ENCODE measurements around the gene MAML3. TPM values are rescaled to one million over a fixed set of nuclear protein-coding genes. Genes with fewer than 3 reads are reported as not detected.

Gene MAML3
- total and polyA plus RNA-seq, 2 of the 13 experiments (the other 11 are each of a cell fraction or from before 2014, with no cell fraction given), result 0.05 to 0.13 TPM

DNA sequence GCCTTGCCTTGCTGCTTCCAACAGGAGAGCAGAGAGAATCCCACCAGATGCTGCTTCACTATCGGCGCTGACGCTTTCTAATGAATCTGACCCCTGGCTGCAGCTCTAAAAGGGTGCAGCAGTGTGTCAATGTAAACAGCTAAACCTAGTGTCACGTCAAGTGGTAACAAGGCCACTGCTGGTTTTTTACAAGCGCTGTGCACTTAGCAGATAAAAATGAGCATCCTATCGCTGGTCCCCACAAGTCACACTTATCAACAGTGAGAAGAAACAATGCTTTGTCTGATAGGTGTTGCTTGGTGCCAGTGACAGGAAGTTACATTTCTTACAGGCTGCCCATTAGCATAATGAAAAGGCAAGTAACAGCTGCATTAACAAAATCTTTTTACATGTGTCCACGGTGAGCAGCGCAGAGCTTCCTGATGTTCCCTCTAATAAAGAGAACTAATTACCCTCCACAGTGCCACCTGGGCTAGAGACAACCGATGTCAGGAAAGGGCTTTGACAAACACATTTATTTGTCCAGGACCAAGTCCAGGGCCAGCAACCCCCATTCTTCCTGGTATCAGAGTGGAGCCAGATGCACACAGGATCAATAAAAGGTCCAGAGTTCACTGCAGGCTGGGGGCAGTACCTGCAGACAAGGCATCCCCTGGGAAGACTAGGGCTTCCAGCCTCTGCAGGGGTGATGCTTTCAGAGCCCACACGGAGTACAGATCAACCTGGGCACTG, 312.4 kb downstream of the MAML3 start (continued):
- TF ChIP-seq, protein P1, sequence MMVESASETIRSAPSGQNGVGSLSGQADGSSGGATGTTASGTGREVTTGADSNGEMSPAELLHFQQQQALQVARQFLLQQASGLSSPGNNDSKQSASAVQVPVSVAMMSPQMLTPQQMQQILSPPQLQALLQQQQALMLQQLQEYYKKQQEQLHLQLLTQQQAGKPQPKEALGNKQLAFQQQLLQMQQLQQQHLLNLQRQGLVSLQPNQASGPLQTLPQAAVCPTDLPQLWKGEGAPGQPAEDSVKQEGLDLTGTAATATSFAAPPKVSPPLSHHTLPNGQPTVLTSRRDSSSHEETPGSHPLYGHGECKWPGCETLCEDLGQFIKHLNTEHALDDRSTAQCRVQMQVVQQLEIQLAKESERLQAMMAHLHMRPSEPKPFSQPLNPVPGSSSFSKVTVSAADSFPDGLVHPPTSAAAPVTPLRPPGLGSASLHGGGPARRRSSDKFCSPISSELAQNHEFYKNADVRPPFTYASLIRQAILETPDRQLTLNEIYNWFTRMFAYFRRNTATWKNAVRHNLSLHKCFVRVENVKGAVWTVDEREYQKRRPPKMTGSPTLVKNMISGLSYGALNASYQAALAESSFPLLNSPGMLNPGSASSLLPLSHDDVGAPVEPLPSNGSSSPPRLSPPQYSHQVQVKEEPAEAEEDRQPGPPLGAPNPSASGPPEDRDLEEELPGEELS (CRISPR knock-in tag; IDR thresholded peaks at IDR 0.05), result peak; percentile 96
- TF ChIP-seq SIX4 (CRISPR knock-in tag; IDR thresholded peaks at IDR 0.05), result peak; percentile 69
- TF ChIP-seq ZNF589 (CRISPR knock-in tag; conservative IDR thresholded peaks at IDR 0.05), result peak; percentile 79
- no peak for TF ChIP-seq CC2D1A (CRISPR knock-in tag; IDR thresholded peaks at IDR 0.05)
- peak; percentile 31; the same call in 1 of the 2 replicates for TF ChIP-seq SMARCC2 (IDR thresholded peaks at IDR 0.05)
- TF ChIP-seq KDM3A (CRISPR knock-in tag; IDR thresholded peaks at IDR 0.05; ENCODE audit: low read depth), result no peak
- TF ChIP-seq BHLHE40 (IDR thresholded peaks at IDR 0.05; ENCODE audit: low read length), result peak; percentile 50; the same call in 1 of the 2 replicates
- TF ChIP-seq, protein P2, sequence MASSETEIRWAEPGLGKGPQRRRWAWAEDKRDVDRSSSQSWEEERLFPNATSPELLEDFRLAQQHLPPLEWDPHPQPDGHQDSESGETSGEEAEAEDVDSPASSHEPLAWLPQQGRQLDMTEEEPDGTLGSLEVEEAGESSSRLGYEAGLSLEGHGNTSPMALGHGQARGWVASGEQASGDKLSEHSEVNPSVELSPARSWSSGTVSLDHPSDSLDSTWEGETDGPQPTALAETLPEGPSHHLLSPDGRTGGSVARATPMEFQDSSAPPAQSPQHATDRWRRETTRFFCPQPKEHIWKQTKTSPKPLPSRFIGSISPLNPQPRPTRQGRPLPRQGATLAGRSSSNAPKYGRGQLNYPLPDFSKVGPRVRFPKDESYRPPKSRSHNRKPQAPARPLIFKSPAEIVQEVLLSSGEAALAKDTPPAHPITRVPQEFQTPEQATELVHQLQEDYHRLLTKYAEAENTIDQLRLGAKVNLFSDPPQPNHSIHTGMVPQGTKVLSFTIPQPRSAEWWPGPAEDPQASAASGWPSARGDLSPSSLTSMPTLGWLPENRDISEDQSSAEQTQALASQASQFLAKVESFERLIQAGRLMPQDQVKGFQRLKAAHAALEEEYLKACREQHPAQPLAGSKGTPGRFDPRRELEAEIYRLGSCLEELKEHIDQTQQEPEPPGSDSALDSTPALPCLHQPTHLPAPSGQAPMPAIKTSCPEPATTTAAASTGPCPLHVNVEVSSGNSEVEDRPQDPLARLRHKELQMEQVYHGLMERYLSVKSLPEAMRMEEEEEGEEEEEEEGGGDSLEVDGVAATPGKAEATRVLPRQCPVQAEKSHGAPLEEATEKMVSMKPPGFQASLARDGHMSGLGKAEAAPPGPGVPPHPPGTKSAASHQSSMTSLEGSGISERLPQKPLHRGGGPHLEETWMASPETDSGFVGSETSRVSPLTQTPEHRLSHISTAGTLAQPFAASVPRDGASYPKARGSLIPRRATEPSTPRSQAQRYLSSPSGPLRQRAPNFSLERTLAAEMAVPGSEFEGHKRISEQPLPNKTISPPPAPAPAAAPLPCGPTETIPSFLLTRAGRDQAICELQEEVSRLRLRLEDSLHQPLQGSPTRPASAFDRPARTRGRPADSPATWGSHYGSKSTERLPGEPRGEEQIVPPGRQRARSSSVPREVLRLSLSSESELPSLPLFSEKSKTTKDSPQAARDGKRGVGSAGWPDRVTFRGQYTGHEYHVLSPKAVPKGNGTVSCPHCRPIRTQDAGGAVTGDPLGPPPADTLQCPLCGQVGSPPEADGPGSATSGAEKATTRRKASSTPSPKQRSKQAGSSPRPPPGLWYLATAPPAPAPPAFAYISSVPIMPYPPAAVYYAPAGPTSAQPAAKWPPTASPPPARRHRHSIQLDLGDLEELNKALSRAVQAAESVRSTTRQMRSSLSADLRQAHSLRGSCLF (CRISPR knock-in tag; IDR thresholded peaks at IDR 0.05; ENCODE audit: borderline replicate concordance), result no peak
- TF ChIP-seq KLF16 (CRISPR knock-in tag; IDR thresholded peaks at IDR 0.05), result peak in 1 of 2 experiments; percentile 92; a peak in 2 of 4 replicates
- TF ChIP-seq GABPA (IDR thresholded peaks at IDR 0.05; ENCODE audit: low read depth, low read length), result no peak
- TF ChIP-seq GABPA (CRISPR knock-in tag; IDR thresholded peaks at IDR 0.05; ENCODE audit: low read depth), result peak; percentile 46; the same call in 1 of the 2 replicates
- TF ChIP-seq EP300 (IDR thresholded peaks at IDR 0.05; ENCODE audit: low read depth in 2 of 2, low read length in 2 of 2), result peak; percentile 82 to 98
- TF ChIP-seq EP300 (CRISPR knock-in tag; IDR thresholded peaks at IDR 0.05; ENCODE audit: borderline replicate concordance), result peak; percentile 95
- TF ChIP-seq, protein P3, sequence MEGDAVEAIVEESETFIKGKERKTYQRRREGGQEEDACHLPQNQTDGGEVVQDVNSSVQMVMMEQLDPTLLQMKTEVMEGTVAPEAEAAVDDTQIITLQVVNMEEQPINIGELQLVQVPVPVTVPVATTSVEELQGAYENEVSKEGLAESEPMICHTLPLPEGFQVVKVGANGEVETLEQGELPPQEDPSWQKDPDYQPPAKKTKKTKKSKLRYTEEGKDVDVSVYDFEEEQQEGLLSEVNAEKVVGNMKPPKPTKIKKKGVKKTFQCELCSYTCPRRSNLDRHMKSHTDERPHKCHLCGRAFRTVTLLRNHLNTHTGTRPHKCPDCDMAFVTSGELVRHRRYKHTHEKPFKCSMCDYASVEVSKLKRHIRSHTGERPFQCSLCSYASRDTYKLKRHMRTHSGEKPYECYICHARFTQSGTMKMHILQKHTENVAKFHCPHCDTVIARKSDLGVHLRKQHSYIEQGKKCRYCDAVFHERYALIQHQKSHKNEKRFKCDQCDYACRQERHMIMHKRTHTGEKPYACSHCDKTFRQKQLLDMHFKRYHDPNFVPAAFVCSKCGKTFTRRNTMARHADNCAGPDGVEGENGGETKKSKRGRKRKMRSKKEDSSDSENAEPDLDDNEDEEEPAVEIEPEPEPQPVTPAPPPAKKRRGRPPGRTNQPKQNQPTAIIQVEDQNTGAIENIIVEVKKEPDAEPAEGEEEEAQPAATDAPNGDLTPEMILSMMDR (CRISPR knock-in tag; IDR thresholded peaks at IDR 0.05), result peak; percentile 41
- peak; percentile 78; the same call in 1 of the 2 replicates for TF ChIP-seq SOX13 (IDR thresholded peaks at IDR 0.05)
- TF ChIP-seq SOX13 (CRISPR knock-in tag; conservative IDR thresholded peaks at IDR 0.05 in 1 of 2, IDR thresholded peaks at IDR 0.05 in 1 of 2), result peak in 1 of 2 experiments; percentile 95; a peak in 2 of 4 replicates
- TF ChIP-seq, protein P4, sequence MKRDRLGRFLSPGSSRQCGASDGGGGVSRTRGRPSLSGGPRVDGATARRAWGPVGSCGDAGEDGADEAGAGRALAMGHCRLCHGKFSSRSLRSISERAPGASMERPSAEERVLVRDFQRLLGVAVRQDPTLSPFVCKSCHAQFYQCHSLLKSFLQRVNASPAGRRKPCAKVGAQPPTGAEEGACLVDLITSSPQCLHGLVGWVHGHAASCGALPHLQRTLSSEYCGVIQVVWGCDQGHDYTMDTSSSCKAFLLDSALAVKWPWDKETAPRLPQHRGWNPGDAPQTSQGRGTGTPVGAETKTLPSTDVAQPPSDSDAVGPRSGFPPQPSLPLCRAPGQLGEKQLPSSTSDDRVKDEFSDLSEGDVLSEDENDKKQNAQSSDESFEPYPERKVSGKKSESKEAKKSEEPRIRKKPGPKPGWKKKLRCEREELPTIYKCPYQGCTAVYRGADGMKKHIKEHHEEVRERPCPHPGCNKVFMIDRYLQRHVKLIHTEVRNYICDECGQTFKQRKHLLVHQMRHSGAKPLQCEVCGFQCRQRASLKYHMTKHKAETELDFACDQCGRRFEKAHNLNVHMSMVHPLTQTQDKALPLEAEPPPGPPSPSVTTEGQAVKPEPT (CRISPR knock-in tag; IDR thresholded peaks at IDR 0.05; ENCODE audit: low read depth), result 0 out of 2 replicates have a peak, but pooled peaks have one; percentile 55
- TF ChIP-seq ZNF644 (CRISPR knock-in tag; IDR thresholded peaks at IDR 0.05; ENCODE audit: low read depth), result peak; percentile 91
- TF ChIP-seq ZFY (CRISPR knock-in tag; IDR thresholded peaks at IDR 0.05), result peak; percentile 50; the same call in 1 of the 2 replicates

Data from HepG2 (cell line).